ENCODE measurements around the gene NPFFR1.
A peak's percentile ranks its signal among the peaks of the same experiment; 100 is the strongest.
"Not testable (repeated sequence)": the region's sequence is repeated elsewhere in the genome, so short reads cannot be mapped to it uniquely, and the experiment has no call there.

NPFFR1 gene

DNA sequence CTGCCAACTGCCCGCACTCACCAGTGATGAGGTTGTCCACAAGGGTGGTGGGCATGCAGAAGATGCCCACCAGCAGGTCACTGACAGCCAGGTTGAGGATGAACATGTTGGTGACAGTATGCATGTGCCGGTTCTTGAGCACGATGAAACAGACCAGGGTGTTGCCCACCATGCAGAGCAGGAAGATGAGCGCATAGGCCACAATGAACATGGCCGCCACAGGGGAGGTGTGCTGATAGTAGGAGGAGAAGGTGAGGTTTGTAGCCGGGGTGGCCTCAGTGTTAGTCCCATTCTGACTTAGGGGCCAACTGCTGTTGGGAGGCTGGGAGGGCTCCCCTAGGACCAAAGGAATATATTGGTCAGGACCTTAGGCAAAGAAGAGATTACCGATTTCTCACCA lies 17.7 kb downstream of the NPFFR1 start:
- peak overlapping the region in 1 of 21 experiments; percentile 45 for H3K27ac ChIP-seq
- H3K4me3 ChIP-seq = no peak overlapping the region

DNA sequence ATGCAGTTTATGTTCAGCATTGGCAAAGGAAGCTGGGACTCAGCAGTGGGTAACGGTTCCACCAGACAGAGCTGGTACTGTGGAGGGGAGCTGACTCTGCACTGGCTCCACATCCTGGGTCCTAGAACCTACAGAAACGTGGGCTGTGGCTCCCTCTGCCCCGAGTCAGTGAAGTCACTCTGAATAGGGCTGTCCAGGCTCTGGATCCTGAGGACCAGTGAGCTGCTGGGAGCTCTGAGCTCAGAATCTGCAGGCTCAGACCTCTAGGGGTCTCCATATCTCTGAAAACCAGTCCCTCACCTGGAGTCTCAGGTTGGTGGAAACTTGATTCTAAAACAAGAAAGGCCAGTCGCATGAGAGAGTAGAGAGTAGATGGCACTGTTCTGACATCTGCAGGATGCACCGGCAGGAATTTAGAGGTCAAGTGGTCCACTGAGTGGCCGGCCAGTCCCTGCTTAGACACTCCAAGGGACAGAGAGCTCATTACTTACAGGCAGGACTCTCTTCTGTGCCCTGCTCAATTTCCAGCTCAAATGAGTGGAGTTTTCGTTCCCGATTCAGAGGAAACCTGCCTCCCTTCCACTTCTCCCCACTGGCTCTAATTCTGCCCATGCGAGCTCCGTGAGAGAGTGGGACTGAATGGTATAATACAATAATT lies 18.6 kb downstream of the NPFFR1 start:
- no peak overlapping the region for H3K27ac ChIP-seq

DNA sequence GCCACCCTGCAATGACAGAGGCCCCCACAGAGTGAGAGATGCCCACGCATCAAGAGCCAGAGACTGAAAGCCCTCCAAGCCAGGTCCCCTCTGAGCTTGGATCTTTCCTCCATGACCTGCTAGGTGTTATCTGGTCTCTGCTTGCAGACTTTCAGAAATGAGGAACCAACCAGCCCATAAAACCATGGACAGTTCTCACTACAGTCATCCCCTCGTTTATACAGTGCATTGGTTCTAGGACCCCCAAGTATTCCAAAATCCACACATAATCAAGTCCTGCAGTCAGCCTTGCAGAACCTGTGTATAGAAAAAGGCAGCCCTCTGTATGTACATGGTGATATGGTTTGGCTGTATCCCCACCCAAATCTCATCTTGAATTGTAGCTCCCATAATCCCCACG lies 23.1 kb downstream of the NPFFR1 start:
- H3K27ac ChIP-seq = no peak overlapping the region
- H3K4me3 ChIP-seq = no peak overlapping the region

More for the DNA sequence above, 18.6 kb downstream of the NPFFR1 start:
- H3K4me3 ChIP-seq = no peak overlapping the region

DNA sequence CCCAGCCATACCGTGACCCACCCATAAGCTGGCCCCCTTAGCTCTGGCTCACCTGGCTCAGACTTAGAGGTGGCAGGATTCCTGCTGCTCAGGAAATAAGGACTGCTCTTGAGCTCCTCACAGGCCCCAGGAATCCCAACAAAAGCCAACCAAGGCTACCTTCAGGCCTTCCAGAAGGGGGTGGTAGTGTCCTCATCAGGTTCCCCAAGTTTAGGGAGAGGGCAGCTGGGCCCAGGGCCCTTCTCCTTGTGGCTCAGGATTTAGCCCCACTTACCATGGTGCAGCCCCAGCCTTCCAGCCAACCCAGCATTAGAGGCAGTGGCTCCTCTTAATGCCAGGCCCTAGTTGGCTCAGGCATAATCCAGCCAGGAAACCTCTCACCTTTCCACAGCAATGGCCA lies 23.5 kb downstream of the NPFFR1 start:
- no peak overlapping the region for H3K27ac ChIP-seq
- H3K4me3 ChIP-seq = no peak overlapping the region

DNA sequence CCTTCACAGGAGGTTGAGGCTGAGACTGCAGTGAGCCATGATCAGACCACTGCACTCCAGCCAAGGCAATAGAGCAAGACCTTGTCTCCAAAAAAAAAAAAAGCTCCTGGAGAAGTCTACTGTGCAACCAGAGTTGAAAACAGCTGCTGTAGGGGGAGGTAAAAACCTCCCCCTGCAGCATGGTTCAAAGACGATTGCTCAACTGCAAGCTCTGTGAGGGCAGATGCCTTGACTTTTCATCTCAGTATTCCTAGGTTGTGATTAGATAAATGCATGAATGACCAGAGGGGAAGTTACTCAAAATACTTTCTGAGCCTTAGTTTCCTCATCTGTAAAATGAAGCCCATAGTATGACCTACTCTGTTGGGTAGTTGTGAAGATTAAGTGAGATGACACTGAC lies 25.6 kb downstream of the NPFFR1 start:
- no peak overlapping the region for H3K4me3 ChIP-seq

DNA sequence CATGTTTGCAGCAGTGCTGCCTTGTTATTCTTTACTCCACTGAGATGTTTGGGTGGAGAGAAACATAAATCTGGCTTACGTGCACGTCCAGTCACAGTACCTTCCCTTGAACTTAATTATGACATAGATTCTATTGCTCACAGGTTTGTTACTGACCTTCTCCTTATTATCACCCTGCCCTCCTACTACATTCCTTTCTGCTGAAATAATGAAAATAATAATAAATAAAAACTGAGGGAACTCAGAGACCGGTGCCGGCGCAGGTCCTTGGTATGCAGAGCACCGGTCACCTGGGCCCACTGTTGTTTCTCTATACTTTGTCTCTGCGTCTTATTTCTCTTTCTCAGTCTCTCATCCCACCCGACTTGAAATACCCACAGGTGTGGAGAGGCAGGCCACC lies 26.0 kb downstream of the NPFFR1 start:
- H3K27ac ChIP-seq, H3K4me3 ChIP-seq: not testable (repeated sequence)

More for the DNA sequence above, 25.6 kb downstream of the NPFFR1 start:
- no peak overlapping the region for H3K27ac ChIP-seq

DNA sequence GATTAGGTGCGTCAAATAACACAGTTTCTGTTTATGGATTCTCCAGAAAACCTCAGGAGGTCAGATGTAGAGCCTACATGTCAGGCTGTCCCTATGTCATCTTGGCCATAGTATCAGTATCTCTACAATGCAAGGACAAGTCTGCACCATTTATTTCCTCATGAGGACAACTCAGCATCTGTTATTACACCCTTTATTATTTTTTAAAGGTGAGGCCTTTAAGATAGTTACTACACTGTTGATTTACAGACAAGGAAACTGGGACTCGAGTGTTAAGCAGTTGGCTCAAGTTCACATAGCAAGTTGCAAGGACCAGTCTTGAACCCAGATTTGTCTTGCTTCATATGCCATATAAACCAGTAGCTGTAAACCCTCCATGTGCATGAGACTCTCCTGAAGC lies 27.3 kb downstream of the NPFFR1 start:
- no peak overlapping the region for H3K27ac ChIP-seq
- H3K4me3 ChIP-seq = no peak overlapping the region

DNA sequence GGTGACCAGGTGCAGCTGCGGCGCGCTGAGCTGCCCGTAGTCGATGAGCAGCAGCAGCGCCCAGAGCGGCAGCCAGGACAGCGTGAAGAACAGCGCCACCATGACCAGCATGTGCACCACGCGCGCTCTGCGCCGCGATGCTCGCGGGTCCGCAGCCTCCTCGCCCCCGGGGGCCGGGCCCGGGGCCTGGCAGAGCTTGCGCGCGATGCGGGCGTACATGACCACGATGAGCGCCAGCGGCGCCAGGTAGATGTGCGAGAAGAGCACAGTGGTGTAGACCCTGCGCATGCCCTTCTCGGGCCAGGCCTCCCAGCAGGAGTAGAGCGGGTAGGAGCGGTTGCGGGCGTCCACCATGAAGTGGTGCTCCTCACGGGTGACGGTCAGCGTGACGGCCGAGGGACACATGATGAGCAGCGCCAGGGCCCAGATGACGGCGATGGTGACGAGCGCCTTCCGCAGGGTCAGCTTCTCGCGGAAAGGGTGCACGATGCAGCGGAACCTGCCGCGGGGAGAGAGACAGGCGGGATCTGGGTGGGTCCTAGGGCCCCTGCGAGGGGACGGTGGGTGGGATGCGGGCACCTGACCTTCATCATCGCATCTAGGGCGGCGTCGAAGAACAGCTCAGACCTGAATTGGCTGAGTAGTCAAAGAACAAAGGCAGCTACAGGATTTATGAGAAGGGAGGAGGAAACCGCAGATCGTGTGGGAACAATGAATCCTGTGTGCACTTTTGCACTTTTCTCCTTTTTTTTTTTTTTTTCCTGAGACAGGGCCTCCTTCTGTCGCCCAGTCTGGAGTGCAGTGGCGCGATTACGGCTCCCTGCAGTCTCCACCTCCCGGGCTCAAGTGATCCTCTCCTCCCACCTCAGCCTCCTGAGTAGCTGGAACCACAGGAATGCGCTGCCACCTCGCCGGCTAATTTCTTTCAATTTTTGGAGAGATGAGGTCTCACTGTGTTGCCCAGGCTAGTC lies 28.2 kb downstream of the NPFFR1 start:
- peak overlapping the region in 1 of 21 experiments; percentile 50 for H3K27ac ChIP-seq
- peak overlapping the region in 2 of 7 experiments; percentile 8 to 13 for H3K4me3 ChIP-seq

DNA sequence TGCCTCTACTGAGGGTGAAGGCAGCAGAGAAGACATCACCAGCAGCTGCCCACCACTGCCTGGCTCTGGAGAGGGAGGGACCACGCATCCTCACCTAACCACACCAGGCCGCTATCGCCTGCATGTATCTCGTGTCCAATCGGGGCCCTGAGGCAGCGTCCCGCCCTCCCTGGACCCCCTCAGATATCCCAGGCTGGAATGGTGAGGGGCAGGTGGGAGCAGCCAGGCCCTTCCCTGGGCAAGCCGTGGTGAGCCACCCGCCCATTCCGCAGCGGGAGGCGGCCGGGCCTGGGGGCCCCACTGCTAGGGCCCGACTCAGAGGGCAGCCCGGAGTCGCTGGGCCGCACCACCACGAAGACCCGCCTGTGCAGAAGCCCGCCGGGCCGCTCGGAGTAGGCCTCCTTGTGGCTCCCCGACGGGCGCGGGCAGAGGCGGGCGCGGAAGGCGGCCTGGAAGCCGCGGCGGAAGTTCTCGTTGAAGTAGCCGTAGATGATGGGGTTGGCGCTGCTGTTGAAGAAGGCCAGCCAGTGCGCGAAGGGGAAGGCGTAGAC lies 29.0 kb downstream of the NPFFR1 start:
- peak overlapping the region in 1 of 21 experiments; percentile 50 for H3K27ac ChIP-seq
- peak overlapping the region in 1 of 7 experiments; percentile 8 for H3K4me3 ChIP-seq

DNA sequence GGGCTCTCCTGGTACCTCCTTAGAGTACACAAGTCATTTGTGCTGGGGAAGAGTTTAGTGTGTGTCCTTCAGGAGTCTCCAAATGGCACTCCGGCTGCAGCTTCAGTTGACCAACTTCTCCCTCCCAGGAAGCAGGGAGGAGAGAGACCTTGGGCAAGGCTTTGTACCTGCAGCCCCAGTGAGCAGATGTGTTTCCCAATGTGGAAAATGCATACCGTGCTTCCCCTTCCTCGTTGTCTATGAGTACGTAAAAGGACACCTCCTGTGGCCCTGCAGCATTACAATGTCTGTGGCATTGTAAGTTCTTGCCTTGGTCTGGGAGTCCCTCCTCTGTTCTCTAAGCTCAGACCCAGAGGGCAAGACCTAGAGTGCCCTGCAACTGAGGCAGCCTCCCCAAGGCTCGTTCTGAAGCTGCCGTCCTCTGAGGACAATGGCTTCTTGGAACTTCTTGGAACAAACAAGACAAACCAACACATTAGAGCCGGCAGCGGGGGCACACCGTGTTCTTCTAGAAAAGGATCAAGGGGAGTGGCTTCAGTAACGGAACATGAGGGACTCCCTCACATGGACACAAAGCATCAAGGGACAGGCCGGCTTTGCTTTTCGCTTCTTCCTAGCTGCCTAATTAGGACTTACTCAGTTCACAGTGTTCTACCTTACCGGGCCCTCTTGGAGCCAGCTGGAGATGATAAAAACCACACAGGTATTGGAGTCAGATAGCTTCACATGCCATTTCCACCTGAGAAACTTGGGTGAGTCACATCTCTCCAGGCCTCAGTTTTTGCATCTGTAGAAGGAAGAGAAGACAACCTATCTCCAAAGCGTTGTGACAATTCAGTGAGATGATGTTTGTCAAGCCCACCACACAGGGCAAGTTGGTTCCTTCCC lies 29.7 kb downstream of the NPFFR1 start:
- H3K27ac ChIP-seq = no peak overlapping the region

DNA sequence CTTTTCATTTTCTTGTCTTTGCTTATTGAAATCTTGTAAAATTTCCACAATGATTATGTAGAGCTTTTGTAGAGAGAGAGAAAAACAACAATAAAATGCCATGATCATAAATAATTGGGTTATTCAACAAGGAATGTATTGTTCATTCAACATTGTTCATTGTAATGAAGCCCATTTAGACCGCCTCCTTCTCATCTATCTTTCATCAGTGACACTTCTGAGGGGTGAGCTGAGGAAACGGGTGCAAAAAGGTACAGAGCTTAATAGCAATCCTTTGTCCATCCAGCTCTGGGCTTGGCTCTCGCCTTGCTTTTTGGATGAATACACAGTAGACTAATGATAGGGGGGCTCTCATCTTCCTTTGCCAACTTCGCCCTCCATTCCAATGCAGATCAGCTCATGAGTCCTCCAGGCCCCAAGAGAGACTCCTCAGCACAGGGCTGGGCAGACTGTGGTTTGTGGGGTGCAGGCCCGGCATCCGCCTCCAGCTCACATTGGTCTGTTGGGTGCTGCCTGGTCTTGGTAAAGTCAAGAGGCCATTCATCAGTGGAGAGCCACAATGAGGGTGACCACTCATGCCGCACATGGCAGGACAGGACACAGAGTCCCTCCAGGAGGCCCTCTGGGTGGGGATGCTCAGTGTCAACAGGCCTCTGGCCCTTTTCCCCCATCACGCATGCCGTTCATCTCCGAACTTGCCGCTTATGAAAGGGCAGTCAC lies 32.7 kb downstream of the NPFFR1 start:
- Histone ChIP-seq H3K27ac (no peak overlapping the region), H3K4me3 (no peak overlapping the region)

More for the DNA sequence above, 29.7 kb downstream of the NPFFR1 start:
- no peak overlapping the region for H3K4me3 ChIP-seq

DNA sequence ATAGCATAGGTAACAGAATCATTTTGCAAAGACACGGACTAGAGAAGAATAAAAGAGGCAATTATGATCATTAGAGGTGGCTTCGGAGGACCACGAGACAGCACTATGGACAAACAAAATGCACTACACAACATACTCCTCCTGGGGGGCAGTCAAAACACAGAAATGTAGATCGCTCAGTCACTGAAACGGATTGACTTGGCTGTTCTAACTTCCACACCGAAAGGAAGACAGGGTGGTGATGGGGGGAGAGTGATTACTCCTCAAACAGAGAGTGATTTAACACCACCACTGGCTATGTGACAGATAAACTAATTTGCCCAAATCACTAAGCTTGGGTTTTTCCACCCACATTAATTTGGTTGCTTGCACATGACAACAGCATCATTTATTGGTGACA lies 36.4 kb downstream of the NPFFR1 start:
- no peak overlapping the region for H3K27ac ChIP-seq
- no peak overlapping the region for H3K4me3 ChIP-seq

DNA sequence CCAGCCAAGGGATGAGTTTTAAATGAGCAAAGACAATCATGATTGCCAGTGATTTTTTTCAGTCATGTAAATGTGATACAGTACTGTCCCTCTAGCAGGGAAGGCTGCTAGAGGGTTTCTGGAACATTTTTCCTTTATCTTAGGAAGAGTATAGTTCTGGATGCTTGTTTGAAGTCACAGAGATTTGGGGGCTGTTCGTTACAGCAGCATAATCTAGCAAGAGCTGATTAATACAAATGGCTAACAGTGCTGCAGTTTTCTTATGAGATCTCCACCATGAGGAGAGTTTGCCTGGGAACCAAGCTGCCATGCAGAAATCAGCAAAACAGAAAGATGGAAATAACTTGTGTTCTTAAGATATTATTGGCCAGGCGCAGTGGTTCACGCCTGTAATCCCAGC lies 42.7 kb downstream of the NPFFR1 start:
- no peak overlapping the region for H3K27ac ChIP-seq
- no peak overlapping the region for H3K4me3 ChIP-seq

DNA sequence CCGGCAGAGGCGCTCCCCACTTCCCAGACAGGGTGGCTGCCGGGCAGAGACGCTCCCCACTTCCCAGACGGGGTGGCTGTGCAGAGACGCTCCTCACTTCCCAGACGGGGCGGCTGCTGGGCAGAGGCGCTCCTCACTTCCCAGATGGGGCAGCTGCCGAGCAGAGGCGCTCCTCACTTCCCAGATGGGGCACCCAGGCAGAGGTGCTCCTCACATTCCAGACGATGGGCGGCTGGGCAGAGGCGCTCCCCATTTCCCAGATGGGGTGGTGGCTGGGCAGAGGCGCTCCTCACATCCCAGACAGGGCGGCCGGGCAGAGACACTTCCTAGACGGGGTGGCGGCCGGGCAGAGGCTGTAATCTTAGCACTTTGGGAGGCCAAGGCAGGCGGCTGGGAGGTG lies 43.8 kb downstream of the NPFFR1 start:
- not testable (repeated sequence) for H3K27ac ChIP-seq, H3K4me3 ChIP-seq

DNA sequence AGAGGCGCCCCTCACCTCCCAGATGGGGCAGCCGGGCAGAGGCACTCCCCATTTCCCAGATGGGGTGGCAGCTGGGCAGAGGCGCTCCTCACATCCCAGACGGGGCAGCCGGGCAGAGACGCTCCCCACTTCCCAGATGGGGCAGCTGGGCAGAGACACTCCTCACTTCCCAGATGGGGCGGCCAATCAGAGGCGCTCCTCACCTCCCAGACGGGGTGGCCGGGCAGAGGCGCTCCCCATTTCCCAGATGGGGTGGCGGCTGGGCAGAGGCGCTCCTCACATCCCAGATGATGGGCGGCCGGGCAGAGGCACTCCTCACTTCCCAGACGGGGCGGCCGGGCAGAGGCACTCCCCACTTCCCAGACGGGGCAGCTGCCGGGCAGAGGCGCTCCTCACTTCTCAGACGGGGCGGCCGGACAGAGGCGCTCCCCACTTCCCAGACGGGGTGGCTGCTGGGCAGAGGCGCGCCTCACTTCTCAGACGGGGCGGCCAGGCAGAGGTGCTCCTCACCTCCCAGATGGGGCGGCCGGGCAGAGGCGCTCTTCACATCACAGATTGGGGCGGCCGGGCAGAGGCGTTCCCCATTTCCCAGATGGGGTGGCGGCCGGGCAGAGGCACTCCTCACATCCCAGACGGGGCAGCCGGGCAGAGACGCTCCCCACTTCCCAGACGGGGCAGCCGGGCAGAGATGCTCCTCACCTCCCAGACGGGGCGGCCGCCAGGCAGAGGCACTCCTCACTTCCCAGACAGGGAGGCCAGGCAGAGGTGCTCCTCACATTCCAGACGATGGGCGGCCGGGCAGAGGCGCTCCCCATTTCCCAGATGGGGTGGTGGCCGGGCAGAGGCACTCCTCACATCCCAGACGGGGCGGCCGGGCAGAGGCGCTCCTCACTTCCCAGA lies 44.5 kb downstream of the NPFFR1 start:
- H3K27ac ChIP-seq, H3K4me3 ChIP-seq: not testable (repeated sequence)

DNA sequence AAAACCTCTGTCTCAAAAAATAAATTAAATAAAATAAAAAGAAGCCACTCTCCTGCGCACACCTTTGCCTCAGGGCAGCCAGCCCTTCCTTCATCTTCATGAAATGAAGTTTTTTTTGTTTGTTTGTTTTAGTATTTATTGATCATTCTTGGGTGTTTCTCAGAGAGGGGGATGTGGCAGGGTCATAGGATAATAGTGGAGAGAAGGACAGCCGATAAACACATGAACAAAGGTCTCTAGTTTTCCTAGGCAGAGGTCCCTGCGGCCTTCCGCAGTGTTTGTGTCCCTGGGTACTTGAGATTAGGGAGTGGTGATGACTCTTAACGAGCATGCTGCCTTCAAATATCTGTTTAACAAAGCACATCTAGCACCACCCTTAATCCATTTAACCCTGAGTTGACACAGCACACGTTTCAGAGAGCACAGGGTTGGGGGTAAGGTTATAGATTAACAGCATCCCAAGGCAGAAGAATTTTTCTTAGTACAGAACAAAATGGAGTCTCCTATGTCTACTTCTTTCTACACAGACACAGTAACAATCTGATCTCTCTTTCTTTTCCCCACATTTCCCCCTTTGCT lies 45.8 kb downstream of the NPFFR1 start:
- H3K27ac ChIP-seq, H3K4me3 ChIP-seq: not testable (repeated sequence)

DNA sequence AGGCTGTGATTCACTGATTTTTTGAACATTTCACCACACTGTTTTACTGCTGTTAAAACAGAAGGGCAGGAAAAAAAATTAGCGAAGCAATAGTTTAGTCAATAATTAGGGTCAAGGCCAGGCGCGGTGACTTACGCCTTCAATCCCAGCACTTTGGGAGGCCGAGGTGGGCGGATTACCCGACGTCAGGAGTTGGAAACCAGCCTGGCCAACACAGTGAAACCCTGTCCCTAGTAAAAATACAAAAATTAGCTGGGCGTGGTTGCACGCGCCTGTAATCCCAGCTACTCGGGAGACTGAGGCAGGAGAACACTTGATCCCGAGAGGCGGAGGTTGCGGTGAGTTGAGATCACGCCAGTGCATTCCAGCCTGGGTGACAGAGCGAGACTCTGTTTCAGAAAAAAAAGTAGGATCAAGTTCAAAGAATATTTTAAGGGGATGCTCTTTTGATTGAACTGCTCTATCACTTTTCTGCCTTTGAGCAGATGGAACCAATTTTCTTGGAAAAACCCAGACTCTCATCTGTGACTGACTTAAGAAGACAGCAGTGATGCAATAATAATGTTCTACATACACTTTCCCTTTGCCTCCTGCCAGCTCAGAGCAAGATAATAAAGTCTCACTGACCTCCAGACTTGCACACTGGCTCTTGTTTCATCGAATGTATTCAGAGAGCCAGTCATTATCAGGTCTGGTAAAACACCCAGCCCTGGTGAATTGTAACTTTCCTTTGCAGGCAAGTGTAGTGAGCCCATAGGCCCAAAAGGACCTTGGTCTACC lies 48.9 kb downstream of the NPFFR1 start:
- peak overlapping the region in 6 of 21 experiments; percentile 2 to 92 (median 35) for H3K27ac ChIP-seq
- H3K4me3 ChIP-seq = no peak overlapping the region

All from skin epidermis (tissue), 12 donors.